Duodenal mucosa (tissue), 2 donors: ENCODE measurements around the gene ABT1.
"Not testable (repeated sequence)": the region's sequence is repeated elsewhere in the genome, so short reads cannot be mapped to it uniquely, and the experiment has no call there.

Source experiments
- H3K27ac ChIP-seq: one replicate; pipeline ENCODE4 v1.7.0; 2013; ENCODE audit warnings: low read depth, low read length
- H3K27me3 ChIP-seq, 2 donors: one replicate each; pipeline ENCODE4 v1.7.0; 2013; ENCODE audit warnings: low read length in 2 of 2, control low read depth in 1 of 2; ENCODE audit not compliant: insufficient read depth in 2 of 2, control insufficient read depth in 1 of 2
- H3K36me3 ChIP-seq, 2 donors: one replicate each; pipeline ENCODE4 v1.7.0; 2013; ENCODE audit warnings: low read length in 2 of 2, control low read depth in 1 of 2; ENCODE audit not compliant: insufficient read depth in 2 of 2, control insufficient read depth in 1 of 2
- H3K4me1 ChIP-seq, 2 donors: one replicate each; pipeline ENCODE4 v1.7.0; 2013; ENCODE audit warnings: low read length in 2 of 2, control low read depth in 1 of 2; ENCODE audit not compliant: insufficient read depth in 2 of 2, control insufficient read depth in 1 of 2
- H3K4me3 ChIP-seq, 2 donors: one replicate each; pipeline ENCODE4 v1.7.0; 2013; ENCODE audit warnings: low read length in 2 of 2, low read depth in 1 of 2
- H3K9ac ChIP-seq, 2 donors: one replicate each; pipeline ENCODE4 v1.7.0; 2013; ENCODE audit warnings: low read length in 2 of 2, low read depth in 1 of 2
- H3K9me3 ChIP-seq, 2 donors: one replicate each; pipeline ENCODE4 v1.7.0; 2013; ENCODE audit warnings: low read length in 2 of 2, control low read depth in 1 of 2; ENCODE audit not compliant: control insufficient read depth in 1 of 2

Gene ABT1

GRCh38 chr6:26596579-26597388 lies at the start of gene ABT1:
Gene ABT1 (plus strand): TSS chr6:26596953. CDS start chr6:26596983, 30 bp downstream.
- Histone ChIP-seq H3K27me3 (peaks cover 7 to 24% of the 10 kb centered on the region in 2 donors), H3K9ac (peak within 1 kb of the TSS; percentile 89 to 98), H3K4me3 (peak within 1 kb of the TSS; percentile 94 to 96), H3K9me3 (no peaks in the 10 kb centered on the region), H3K27ac (peak within 1 kb of the TSS; percentile 70), H3K36me3 (peaks cover 16 to 22% of the 10 kb centered on the region in 2 donors), H3K4me1 (peaks cover 7 to 15% of the 10 kb centered on the region in 2 donors)

GRCh38 chr6:26547363-26547762 lies 49.4 kb upstream of the ABT1 start:
- H3K9me3 ChIP-seq, H3K27ac ChIP-seq, H3K27me3 ChIP-seq, H3K4me1 ChIP-seq, H3K4me3 ChIP-seq, H3K9ac ChIP-seq: not testable (repeated sequence)
- peaks cover 9 to 19% of the 10 kb centered on the region in 2 donors for H3K36me3 ChIP-seq

GRCh38 chr6:26550250-26550993 lies 46.3 kb upstream of the ABT1 start:
- Histone ChIP-seq H3K36me3 (peaks cover 5 to 10% of the 10 kb centered on the region in 2 donors), H3K4me1 (peaks cover 7 to 11% of the 10 kb centered on the region in 2 donors), H3K27ac (no peak overlapping the region), H3K9ac (no peak overlapping the region), H3K4me3 (peak overlapping the region; percentile 69 to 83), H3K27me3 (no peaks in the 10 kb centered on the region), H3K9me3 (no peaks in the 10 kb centered on the region)

GRCh38 chr6:26552205-26552604 lies 44.5 kb upstream of the ABT1 start:
- H3K27ac ChIP-seq: no peak overlapping the region
- H3K4me1 ChIP-seq: peaks cover 7 to 11% of the 10 kb centered on the region in 2 donors
- no peaks in the 10 kb centered on the region for H3K36me3 ChIP-seq
- H3K27me3 ChIP-seq: no peaks in the 10 kb centered on the region
- H3K9ac ChIP-seq: no peak overlapping the region
- no peak overlapping the region for H3K4me3 ChIP-seq
- H3K9me3 ChIP-seq: no peaks in the 10 kb centered on the region

- Histone ChIP-seq H3K27ac (no peak overlapping the region), H3K27me3 (no peaks in the 10 kb centered on the region), H3K9ac (peak overlapping the region in 1 of 2 donors; percentile 50), H3K4me1 (peaks cover 7 to 11% of the 10 kb centered on the region in 2 donors), H3K9me3 (no peaks in the 10 kb centered on the region), H3K4me3 (peak overlapping the region; percentile 70 to 89), H3K36me3 (no peaks in the 10 kb centered on the region)
Measured at GRCh38 chr6:26552640-26553188, 44.0 kb upstream of the ABT1 start.

- peak overlapping the region; percentile 50 to 76 for H3K9ac ChIP-seq
- H3K27ac ChIP-seq: no peak overlapping the region
- H3K4me3 ChIP-seq: peak overlapping the region; percentile 70 to 89
- H3K9me3 ChIP-seq: no peaks in the 10 kb centered on the region
- H3K4me1 ChIP-seq: peaks cover 7 to 11% of the 10 kb centered on the region in 2 donors
- H3K36me3 ChIP-seq: no peaks in the 10 kb centered on the region
- no peaks in the 10 kb centered on the region for H3K27me3 ChIP-seq
Measured at GRCh38 chr6:26553264-26553634, 43.5 kb upstream of the ABT1 start.

- peak overlapping the region; percentile 70 to 89 for H3K4me3 ChIP-seq
- peaks cover 7 to 11% of the 10 kb centered on the region in 2 donors for H3K4me1 ChIP-seq
- peak overlapping the region; percentile 50 to 76 for H3K9ac ChIP-seq
- no peaks in the 10 kb centered on the region for H3K27me3 ChIP-seq
- no peaks in the 10 kb centered on the region for H3K36me3 ChIP-seq
- H3K9me3 ChIP-seq: no peaks in the 10 kb centered on the region
- H3K27ac ChIP-seq: peak overlapping the region; percentile 36
Measured at GRCh38 chr6:26553635-26554446, 42.9 kb upstream of the ABT1 start.

- Histone ChIP-seq H3K4me1 (peaks cover 7 to 11% of the 10 kb centered on the region in 2 donors), H3K36me3 (no peaks in the 10 kb centered on the region), H3K9ac (peak overlapping the region in 1 of 2 donors; percentile 27), H3K27ac (no peak overlapping the region), H3K9me3 (no peaks in the 10 kb centered on the region), H3K27me3 (no peaks in the 10 kb centered on the region), H3K4me3 (peak overlapping the region; percentile 70 to 89)
Measured at GRCh38 chr6:26554447-26554696, 42.4 kb upstream of the ABT1 start.

- no peaks in the 10 kb centered on the region for H3K9me3 ChIP-seq
- peak overlapping the region; percentile 70 to 89 for H3K4me3 ChIP-seq
- H3K27me3 ChIP-seq: no peaks in the 10 kb centered on the region
- H3K4me1 ChIP-seq: peaks cover 7 to 11% of the 10 kb centered on the region in 2 donors
- no peak overlapping the region for H3K27ac ChIP-seq
- H3K36me3 ChIP-seq: no peaks in the 10 kb centered on the region
- peak overlapping the region in 1 of 2 donors; percentile 27 for H3K9ac ChIP-seq
Measured at GRCh38 chr6:26554697-26555504, 41.9 kb upstream of the ABT1 start.
